ENCODE data around the gene PDE8B.

The PDE8B gene

DNA sequence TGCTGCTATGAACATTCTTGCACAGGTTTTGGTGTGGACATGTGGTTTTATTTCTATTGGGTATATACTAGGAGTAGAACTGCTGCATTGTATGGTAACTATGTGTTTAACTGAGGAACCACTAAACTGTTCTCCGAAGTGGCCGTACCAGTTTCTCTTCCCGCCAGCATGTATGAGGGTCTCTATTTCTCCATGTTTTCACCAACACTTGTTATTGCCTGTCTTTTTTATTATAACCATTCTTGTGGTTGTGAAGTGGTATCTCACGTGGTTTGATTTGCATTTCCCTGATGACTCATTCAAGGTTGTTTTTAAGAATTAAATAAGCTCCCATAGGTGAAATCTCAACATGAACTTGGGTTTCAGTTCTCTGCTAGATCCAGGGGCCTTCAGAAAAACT lies 19.4 kb downstream of the PDE8B start:
- no peak for DNase-seq (ENCODE audit: extremely low read depth in 1 of 2, low read depth in 1 of 2)

DNA sequence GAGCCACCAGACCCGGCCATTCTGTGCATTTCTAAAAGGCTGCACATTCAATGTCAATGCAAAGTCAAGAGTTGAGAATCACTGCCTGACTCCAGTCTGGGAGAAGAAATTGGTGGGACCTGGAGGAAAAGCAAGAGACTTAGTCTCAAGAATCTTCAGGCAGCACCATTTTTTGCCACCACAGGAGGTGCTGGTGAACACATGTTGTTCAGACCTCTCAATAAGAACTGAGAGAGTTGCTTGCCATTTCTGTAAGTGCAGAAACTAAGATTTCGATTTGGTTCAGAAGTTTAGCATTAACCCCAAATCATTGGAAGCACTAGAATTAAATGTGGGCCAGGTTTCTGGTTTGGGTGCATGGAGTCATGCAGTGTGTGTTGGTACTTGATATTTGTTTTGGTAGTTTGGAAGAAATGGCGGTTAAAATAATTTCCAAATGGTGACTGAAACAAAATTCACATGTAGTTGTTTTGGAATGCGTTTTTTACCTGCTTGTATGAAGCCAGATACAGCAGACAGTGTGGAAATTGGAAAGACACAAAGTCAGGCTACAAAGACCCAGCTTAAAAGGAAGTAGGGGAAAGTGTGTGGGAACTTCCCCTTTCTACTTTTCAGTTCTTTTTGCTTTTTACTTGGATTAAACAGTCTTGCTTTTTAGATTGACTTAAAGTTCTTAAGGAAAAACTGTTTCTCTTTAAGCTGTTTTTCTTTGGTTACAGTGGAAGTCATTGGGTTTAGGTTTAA lies 20.4 kb downstream of the PDE8B start:
- DNase-seq (ENCODE audit: extremely low read depth in 1 of 2, low read depth in 1 of 2): no peak

DNA sequence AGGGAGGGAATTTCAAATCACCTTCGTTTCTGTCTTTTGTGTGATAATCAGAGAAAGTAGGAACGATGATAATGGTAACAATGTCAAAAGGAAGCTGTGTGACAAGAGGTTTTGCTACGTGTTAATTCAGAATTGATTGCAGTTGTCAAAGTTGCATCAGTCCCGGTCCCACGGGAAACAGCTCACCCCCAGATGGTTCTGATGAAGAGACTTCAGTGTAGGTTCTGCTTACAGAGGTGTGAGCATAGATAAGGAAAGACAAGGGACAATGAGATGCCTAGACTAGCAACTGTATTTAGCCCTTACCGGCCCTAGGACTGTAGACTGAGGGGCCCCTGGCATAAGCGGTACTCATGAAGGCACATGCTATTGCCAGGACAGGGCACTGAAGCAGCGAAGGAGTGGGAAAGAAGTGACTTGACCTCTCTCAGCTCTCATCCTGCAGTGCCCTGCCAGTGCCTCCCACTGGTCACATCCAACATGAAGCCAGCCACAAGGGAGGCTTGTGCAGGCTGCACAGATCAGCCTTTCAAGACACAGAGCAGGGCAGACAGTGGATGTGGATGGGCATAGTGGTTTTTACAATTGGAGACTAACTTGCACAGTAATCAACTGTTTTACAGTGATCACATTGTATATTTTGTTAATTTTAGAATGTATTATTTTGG lies 21.1 kb downstream of the PDE8B start:
- no peak for DNase-seq (ENCODE audit: extremely low read depth in 1 of 2, low read depth in 1 of 2)

DNA sequence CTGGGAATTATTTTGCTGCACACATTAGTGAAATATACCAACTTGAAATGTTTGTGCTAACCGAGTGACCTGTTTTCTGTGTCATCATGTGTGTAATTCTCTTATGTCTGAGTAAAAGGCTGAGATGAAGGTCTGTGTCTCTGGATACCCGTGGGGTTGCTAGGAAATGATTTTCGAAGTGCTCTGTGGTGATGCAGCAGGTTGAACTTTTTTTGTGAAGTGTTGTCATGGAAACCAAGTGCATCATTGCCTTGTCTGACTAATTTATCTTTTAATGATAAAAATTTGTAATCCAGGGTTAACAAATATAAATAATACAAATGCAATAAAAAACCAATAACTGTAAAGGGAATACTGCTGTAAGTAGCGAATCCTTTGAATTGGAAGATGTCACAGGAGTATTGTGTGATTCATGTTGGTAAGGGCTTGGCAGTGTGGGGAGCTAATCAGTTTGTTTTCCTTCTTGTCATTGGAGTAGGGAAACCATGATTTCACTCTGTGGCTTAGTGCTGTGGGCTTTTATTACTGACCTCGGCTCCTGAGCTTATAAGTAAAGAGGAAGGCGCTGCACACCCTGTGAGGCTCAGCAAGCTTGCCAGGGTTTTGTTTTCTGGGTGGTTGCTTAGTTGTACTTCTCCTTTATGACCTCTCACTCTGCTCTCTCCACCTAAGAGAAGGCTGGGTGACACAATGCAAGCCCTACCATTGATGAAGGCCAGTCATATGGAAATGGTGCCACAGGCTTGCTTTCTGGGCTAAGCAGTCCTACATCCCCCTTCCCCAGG lies 22.3 kb downstream of the PDE8B start:
- no peak for DNase-seq (ENCODE audit: extremely low read depth in 1 of 2, low read depth in 1 of 2)

GRCh38 chr5:77235846-77236721 lies 25.6 kb downstream of the PDE8B start:
- DNase-seq (ENCODE audit: extremely low read depth in 1 of 2, low read depth in 1 of 2): no peak

DNA sequence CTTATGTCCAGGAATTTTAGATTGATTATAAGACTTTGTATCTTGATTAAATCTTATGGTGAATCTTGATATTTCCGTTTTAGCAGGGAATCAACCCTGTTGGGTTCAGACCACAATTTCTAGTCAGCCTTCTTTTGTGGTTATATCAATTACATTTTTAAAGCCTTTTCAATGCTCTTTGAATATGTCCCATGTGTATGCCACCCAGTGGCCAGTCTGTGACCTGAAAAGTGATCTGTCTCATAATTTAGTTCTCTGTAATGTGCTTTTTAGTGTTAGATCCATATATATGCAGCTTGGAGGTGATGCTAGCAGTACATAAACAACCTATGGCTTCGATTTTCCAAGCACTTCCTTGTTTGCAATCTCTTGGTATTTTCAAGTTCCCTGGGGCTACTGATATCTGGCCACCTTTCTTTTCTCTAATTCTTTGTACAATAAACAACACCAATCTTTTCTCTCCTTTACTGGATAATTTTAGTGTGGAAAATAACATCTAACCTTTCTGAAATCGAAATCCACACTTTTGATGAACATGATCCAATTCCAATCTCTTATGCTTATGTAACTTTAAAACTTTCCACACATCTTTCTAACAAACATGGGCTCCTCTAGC lies 28.8 kb downstream of the PDE8B start:
- DNase-seq (ENCODE audit: extremely low read depth in 1 of 2, low read depth in 1 of 2): no peak

DNA sequence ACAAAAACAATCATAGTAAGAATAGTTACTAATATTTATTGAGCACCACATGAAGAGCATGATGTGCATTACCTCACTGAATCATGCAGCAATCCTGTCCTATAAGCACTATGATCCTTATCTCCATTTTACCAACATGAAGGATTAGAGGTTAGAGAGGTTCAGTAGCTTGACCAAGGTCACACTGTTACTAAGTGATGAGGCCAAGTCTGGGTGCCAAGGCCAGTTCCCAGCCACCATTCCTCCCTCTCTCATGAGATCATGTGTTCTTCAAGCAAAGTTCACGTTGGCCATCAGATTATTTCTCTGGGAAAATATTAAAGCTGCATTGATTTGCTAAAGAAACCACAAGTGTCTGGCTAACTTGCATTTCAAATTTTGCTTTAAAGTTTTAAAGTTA lies 31.0 kb downstream of the PDE8B start:
- no peak for DNase-seq (ENCODE audit: extremely low read depth in 1 of 2, low read depth in 1 of 2)

- DNase-seq (ENCODE audit: extremely low read depth in 1 of 2, low read depth in 1 of 2): no peak
These were observed 39.0 kb downstream of the PDE8B start for GRCh38 chr5:77249475-77249874.

GRCh38 chr5:77250021-77250420 lies 39.5 kb downstream of the PDE8B start:
- no peak for DNase-seq (ENCODE audit: extremely low read depth in 1 of 2, low read depth in 1 of 2)

DNA sequence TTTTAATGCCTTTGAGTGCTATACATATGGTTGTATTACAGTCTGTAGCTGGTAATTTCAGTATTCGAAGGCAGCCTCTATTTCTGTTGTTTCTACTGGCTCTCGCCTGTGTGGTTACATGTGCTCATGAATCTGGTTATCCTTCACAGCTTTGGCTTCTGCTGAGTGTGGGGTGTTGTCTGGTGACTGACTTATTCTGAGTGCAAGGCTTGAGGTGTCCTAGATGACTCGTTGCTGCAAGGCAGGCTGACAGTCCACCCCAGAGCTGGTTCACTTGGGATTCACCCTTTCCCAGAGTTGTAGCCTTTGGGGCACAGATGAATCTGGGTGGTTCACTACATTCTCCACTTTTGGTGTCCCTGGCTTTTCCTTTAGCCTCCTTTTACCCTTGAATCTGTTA lies 41.4 kb downstream of the PDE8B start:
- no peak for DNase-seq (ENCODE audit: extremely low read depth in 1 of 2, low read depth in 1 of 2)

DNA sequence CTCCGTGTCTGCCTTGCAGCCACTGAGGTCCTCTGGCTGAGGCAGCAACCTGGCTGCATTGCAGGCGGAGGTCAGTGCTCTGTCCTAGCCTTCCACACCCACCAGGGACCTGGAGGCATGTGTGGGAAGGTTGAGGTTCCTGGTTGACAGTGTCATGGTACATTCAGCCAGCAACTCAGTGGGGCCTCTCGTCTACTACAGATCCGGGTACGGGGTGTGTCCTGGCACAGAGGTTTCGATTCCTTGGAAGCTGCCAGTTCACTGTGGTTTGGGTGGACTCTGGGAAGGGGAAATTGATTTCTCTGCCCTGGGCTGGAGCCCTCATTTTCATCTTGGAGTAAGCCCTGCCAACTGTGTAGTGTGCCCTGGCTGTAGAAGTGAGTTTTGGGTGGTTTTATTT lies 45.1 kb downstream of the PDE8B start:
- DNase-seq (ENCODE audit: extremely low read depth in 1 of 2, low read depth in 1 of 2): no peak

GRCh38 chr5:77256406-77256805 lies 45.9 kb downstream of the PDE8B start:
- no peak for DNase-seq (ENCODE audit: extremely low read depth in 1 of 2, low read depth in 1 of 2)

DNA sequence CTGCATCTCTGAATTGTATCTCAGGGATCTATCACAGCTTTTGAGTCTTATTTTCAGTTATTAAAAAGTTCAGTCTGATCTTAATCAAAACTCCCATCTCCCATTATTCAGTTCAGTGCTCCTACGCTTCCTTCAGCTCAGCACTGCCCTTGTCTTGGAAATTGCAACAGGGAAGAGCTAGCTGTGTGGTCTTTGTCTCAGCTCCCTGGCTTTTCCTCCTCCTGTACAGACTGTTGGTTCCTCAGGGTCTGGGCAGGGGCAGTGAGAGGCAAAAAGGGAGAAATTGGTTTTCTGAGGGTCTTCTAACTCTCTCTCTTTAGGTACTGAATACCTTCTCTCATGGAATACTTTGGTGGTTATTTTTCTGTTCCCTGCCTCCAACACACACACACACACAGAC lies 48.2 kb downstream of the PDE8B start:
- no peak for DNase-seq (ENCODE audit: extremely low read depth in 1 of 2, low read depth in 1 of 2)

- no peak for DNase-seq (ENCODE audit: extremely low read depth in 1 of 2, low read depth in 1 of 2)
These were observed 49.0 kb downstream of the PDE8B start for GRCh38 chr5:77259476-77259875.

- DNase-seq (ENCODE audit: extremely low read depth in 1 of 2, low read depth in 1 of 2): no peak
These were observed 52.2 kb downstream of the PDE8B start for GRCh38 chr5:77262697-77263096.

- no peak for DNase-seq (ENCODE audit: extremely low read depth in 1 of 2, low read depth in 1 of 2)
These were observed 55.8 kb downstream of the PDE8B start for GRCh38 chr5:77266291-77266690.

GRCh38 chr5:77267496-77267895 lies 57.0 kb downstream of the PDE8B start:
- DNase-seq (ENCODE audit: extremely low read depth in 1 of 2, low read depth in 1 of 2): no peak

- DNase-seq (ENCODE audit: extremely low read depth in 1 of 2, low read depth in 1 of 2): no peak
These were observed 61.7 kb downstream of the PDE8B start for GRCh38 chr5:77272206-77272605.

DNA sequence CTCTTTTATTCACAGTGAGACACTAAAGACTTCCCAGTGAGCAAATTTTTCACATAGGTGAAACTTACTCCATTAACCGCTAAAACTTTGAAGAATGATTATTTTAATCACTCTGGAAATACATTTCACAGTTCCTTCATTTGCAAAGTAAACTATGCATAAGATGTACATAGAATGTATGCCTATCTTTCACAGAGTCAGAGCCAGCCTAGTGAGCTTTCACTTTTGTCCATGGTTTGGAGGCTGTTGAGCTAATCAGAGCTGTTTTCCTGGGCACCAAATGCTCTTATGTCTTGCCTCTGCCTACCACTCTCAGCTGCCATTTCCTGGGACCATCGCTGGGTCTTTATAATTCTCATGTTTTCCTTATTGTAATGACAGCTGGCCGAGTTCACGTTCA lies 67.3 kb downstream of the PDE8B start:
- no peak for DNase-seq (ENCODE audit: extremely low read depth in 1 of 2, low read depth in 1 of 2)

DNA sequence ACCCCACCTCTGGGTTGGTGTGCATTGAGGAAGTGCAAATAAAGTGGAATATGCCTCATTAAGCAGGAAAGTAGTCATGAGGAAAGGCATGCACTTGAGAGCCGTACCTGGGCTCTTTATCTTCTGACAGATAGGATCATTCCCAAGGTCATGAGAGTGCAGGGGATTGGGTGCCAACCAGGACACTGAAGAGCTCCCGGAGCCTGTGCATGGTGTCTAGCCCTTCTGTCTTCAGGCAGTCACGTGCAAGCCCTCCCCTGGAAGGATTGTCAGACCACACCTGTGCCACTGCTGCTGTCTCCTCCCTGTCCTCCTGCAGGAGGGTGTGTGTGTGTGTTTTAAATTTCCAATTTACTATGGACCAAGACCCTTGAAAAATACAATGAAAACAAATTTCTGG lies 69.6 kb downstream of the PDE8B start:
- no peak for DNase-seq (ENCODE audit: extremely low read depth in 1 of 2, low read depth in 1 of 2)

DNA sequence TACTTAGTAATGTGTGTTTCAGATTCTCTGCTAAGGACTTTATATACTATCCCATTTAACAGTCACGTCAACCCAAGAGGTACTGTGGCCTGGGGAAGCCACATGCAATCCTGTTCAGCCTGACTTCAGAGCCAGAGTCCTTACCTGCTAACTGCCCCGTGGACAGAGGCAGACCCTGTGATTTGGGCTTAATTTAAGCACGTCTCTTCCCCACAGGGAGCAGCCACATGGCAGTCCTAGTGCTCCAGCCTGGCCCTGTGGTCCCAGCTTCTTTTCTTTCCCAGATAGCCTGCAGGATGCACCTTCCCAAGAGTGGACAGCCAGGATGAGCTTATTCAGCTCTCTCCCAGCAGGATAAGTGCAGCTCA lies 71.5 kb downstream of the PDE8B start:
- DNase-seq (ENCODE audit: extremely low read depth in 1 of 2, low read depth in 1 of 2): no peak

Data from activated CD8-positive, alpha-beta memory T cell treated with anti-CD3 and anti-CD28 coated beads for 1 hour (primary cell).